Esophagus muscularis mucosa (tissue), 4 donors: ENCODE data around the gene SLC6A8. TPM values are rescaled to one million over a fixed set of nuclear protein-coding genes. Genes with fewer than 3 reads are reported as not detected.

Experiments
- DNase-seq: peaks from one replicate; pipeline ENCODE4 v3.0.0-alpha.2; 2017; ENCODE audit errors: extremely low spot score
- H3K27ac ChIP-seq, 4 donors: fragments of 200-600 bp; sonication (generic); replicated peaks in 1 of 4; 1 replicate in 3 of 4; 2 replicates in 1 of 4; pipeline ENCODE4 v1.5.1; 2016 to 2019; ENCODE audit warnings: mild to moderate bottlenecking in 1 of 4
- H3K27me3 ChIP-seq, 4 donors: fragments of 200-600 bp; sonication (generic); one replicate each; pipeline versions ENCODE4 v1.5.1 to v1.6.0; 2016 to 2019
- H3K36me3 ChIP-seq, 4 donors: fragments of 200-600 bp; sonication (generic); one replicate each; pipeline ENCODE4 v1.5.1; 2016 to 2019
- H3K4me1 ChIP-seq, 4 donors: fragments of 200-600 bp; sonication (generic); one replicate each; pipeline ENCODE4 v1.5.1; 2016 to 2019
- H3K4me3 ChIP-seq, 4 donors: fragments of 200-600 bp; sonication (generic); 1 replicate in 2 of 4; 2 replicates in 2 of 4; pipeline ENCODE4 v1.5.1; 2016 to 2019; ENCODE audit warnings: mild to moderate bottlenecking in 4 of 4, moderate library complexity in 1 of 4
- H3K9me3 ChIP-seq, 4 donors: fragments of 200-600 bp; sonication (generic); 1 replicate in 3 of 4; 2 replicates in 1 of 4; pipeline ENCODE4 v1.5.1; 2016 to 2019
- CTCF ChIP-seq, 3 experiments: fragments of 200-600 bp in 2 of 3; fragments of 450-650 bp in 1 of 3; sonication (generic) in 2 of 3; IDR thresholded peaks; one replicate each; pipeline ENCODE4 v1.5.1; 2017 to 2019; ENCODE audit warnings: antibody characterized with exemption in 3 of 3, mild to moderate bottlenecking in 2 of 3, moderate library complexity in 1 of 3
- EP300 ChIP-seq: sonication (generic); formaldehyde crosslinking; IDR thresholded peaks from one replicate; pipeline ENCODE4 v1.6.1; 2017; ENCODE audit warnings: antibody characterized with exemption
- POLR2A ChIP-seq: fragments of 450-650 bp; IDR thresholded peaks from one replicate; pipeline ENCODE4 v1.6.1; 2017; ENCODE audit warnings: antibody characterized with exemption, moderate library complexity, mild to moderate bottlenecking, low read depth
- POLR2AphosphoS5 ChIP-seq, 2 donors: sonication (generic); formaldehyde crosslinking; IDR thresholded peaks; one replicate each; pipeline ENCODE4 v1.6.1; 2017; ENCODE audit warnings: antibody characterized with exemption in 2 of 2
- whole genome bisulfite sequencing: methylation state at CpG from one replicate; pipeline ENCODE4 v1.1.5; 2018; 5-methylcytosine and 5-hydroxymethylcytosine counted together
- intact Hi-C: fragments of 100-400 bp; cut with DNase I; formaldehyde crosslinking; loops from one replicate; pipeline ENCODE4 v1.15.1; 2023
- total RNA-seq, 4 donors: library from RNA; depleted of rRNA; stranded (reverse); fragments of >200 nt; gene quantifications; one replicate each; pipeline versions ENCODE4 v1.1.0 to v1.2.1, GENCODE V29; 2016

The SLC6A8 gene
- total RNA-seq, 4 donors from 2014 or later = 41.7 to 62.3 (median 45.6) TPM

- Histone ChIP-seq H3K36me3 (no peaks in the 10 kb centered on the region), H3K4me3 (peak overlapping the region in 1 of 4 donors; percentile 36), H3K4me1 (peaks cover 0 to 26% (median 5%) of the 10 kb centered on the region in 4 donors), H3K27me3 (peaks cover 0 to 8% (median 3%) of the 10 kb centered on the region in 4 donors), H3K9me3 (peaks cover 0 to 7% (median 0%) of the 10 kb centered on the region in 4 donors), H3K27ac (no peak overlapping the region)
- intact Hi-C loops = loop anchor here (2.0 kb wide), 1 partner anchor 57 kb away; no protein-coding TSS in a partner anchor
- no peak for DNase-seq
- 75% methylated on average over 10 of the region's 11 CpGs for WGBS
- no peak for TF ChIP-seq EP300
- TF ChIP-seq POLR2AphosphoS5 (IDR thresholded peaks at IDR 0.05) = no peak
- no peak for TF ChIP-seq POLR2A
- TF ChIP-seq CTCF (IDR thresholded peaks at IDR 0.05) = no peak
Observed at GRCh38 chrX:153667281-153667955, 20.3 kb upstream of the SLC6A8 start.

GRCh38 chrX:153667956-153668396, 19.8 kb upstream of the SLC6A8 start:
- Histone ChIP-seq H3K4me3 (peak overlapping the region in 1 of 4 donors; percentile 36), H3K27ac (peak overlapping the region; percentile 7 to 63 (median 60)), H3K4me1 (peaks cover 0 to 29% (median 5%) of the 10 kb centered on the region in 4 donors), H3K27me3 (peaks cover 0 to 5% (median 2%) of the 10 kb centered on the region in 4 donors), H3K36me3 (no peaks in the 10 kb centered on the region), H3K9me3 (peaks cover 0 to 6% (median 0%) of the 10 kb centered on the region in 4 donors)
- DNase-seq = peak; percentile 93
- intact Hi-C loops = loop anchor here (2.0 kb wide), 1 partner anchor 57 kb away; no protein-coding TSS in a partner anchor
- 42% methylated on average over 7 of the region's 14 CpGs for whole genome bisulfite sequencing
- TF ChIP-seq POLR2A = no peak
- peak in 1 of 2 donors; percentile 49 for TF ChIP-seq POLR2AphosphoS5 (IDR thresholded peaks at IDR 0.05)
- no peak for TF ChIP-seq EP300
- TF ChIP-seq CTCF (IDR thresholded peaks at IDR 0.05) = peak; percentile 71 to 79 (median 75)

- Histone ChIP-seq H3K9me3 (peaks cover 0 to 6% (median 0%) of the 10 kb centered on the region in 4 donors), H3K27ac (peak overlapping the region; percentile 12 to 63 (median 60)), H3K36me3 (no peaks in the 10 kb centered on the region), H3K4me1 (peaks cover 0 to 29% (median 7%) of the 10 kb centered on the region in 4 donors), H3K27me3 (peaks cover 0 to 6% (median 2%) of the 10 kb centered on the region in 4 donors), H3K4me3 (no peak overlapping the region)
- intact Hi-C loops = no loop called here
- TF ChIP-seq EP300 = no peak
- TF ChIP-seq CTCF (IDR thresholded peaks at IDR 0.05) = no peak
- no peak for TF ChIP-seq POLR2AphosphoS5 (IDR thresholded peaks at IDR 0.05)
- no peak for DNase-seq
- WGBS = 85% methylated on average over 8 of the region's 11 CpGs
Observed at GRCh38 chrX:153668423-153669173, 19.1 kb upstream of the SLC6A8 start.

- peaks cover 0 to 6% (median 0%) of the 10 kb centered on the region in 4 donors for H3K9me3 ChIP-seq
- 66% methylated on average over 13 of the region's 17 CpGs for WGBS
- H3K4me1 ChIP-seq = peaks cover 0 to 29% (median 7%) of the 10 kb centered on the region in 4 donors
- TF ChIP-seq POLR2A = no peak
- peak; percentile 47 to 77 (median 57) for TF ChIP-seq CTCF (IDR thresholded peaks at IDR 0.05)
- H3K27me3 ChIP-seq = peaks cover 0 to 12% (median 2%) of the 10 kb centered on the region in 4 donors
- H3K4me3 ChIP-seq = no peak overlapping the region
- intact Hi-C loops = no loop called here
- peak overlapping the region; percentile 12 to 63 (median 42) for H3K27ac ChIP-seq
- no peak for DNase-seq
- no peaks in the 10 kb centered on the region for H3K36me3 ChIP-seq
Observed at GRCh38 chrX:153669174-153669890, 18.4 kb upstream of the SLC6A8 start.
